ENCODE measurements around the gene RNLS. TPM values are rescaled to one million over a fixed set of nuclear protein-coding genes. Genes with fewer than 3 reads are reported as not detected.

Gene RNLS
- total RNA-seq, 4 donors from 2014 or later = 10.6 to 38.7 (median 28.2) TPM

DNA sequence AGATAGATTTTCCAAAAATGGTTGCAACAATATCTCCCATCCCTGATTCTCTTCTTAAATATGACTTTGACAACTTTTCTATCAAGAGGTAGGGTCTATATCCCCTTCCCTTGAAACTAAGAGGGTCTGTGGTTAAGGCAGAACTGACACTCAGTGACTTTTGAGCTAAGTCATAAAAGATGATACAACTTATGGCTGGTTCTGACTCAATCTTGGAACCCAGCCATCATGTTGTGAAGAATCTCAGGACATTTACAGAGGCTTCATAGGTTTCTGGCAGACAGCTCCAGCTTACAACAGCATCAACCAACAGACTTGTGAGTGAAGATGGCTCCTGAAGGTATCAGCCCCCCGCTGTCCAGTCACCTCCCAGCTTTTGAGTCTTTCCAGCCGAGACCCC, 203.5 kb downstream of the RNLS start:
- no peaks in the 10 kb centered on the region for H3K4me1 ChIP-seq
- H3K27ac ChIP-seq = no peak overlapping the region
- TF ChIP-seq, protein P1, sequence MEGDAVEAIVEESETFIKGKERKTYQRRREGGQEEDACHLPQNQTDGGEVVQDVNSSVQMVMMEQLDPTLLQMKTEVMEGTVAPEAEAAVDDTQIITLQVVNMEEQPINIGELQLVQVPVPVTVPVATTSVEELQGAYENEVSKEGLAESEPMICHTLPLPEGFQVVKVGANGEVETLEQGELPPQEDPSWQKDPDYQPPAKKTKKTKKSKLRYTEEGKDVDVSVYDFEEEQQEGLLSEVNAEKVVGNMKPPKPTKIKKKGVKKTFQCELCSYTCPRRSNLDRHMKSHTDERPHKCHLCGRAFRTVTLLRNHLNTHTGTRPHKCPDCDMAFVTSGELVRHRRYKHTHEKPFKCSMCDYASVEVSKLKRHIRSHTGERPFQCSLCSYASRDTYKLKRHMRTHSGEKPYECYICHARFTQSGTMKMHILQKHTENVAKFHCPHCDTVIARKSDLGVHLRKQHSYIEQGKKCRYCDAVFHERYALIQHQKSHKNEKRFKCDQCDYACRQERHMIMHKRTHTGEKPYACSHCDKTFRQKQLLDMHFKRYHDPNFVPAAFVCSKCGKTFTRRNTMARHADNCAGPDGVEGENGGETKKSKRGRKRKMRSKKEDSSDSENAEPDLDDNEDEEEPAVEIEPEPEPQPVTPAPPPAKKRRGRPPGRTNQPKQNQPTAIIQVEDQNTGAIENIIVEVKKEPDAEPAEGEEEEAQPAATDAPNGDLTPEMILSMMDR (IDR thresholded peaks at IDR 0.05) = no peak
- no peak for TF ChIP-seq POLR2A (IDR thresholded peaks at IDR 0.05)
- no peaks in the 10 kb centered on the region for H3K9me3 ChIP-seq
- intact Hi-C loops (cut with DNase I) = no loop called here
- 81 to 91% methylated on average over 2 of the region's 2 CpGs for WGBS, 2 donors
- no peaks in the 10 kb centered on the region for H3K36me3 ChIP-seq
- H3K4me3 ChIP-seq (replicated peaks in 1 of 3) = no peak overlapping the region
- DNase-seq = no peak
- no peaks in the 10 kb centered on the region for H3K27me3 ChIP-seq

DNA sequence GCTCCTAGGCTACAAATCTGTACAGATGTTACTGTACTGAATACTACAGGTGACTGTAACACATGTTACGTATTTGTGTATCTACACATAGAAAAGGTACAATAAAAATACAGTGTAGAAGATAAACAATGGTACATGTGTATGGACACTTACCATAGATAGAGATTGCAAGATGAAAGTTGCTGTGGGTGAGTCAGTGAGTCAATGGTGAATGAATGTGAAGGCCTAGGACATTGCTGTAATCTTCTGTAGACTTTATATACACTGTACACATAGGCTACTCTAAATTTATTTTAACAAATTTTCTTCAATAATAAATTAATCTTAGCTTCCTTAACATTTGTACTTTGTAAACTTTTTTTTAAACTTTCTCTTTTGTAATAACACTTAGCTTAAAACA, 205.6 kb downstream of the RNLS start:
- intact Hi-C loops (cut with DNase I) = no loop called here
- 95 to 100% methylated on average over 1 of the region's 1 CpG for WGBS, 2 donors
- Histone ChIP-seq H3K27ac (no peak overlapping the region), H3K4me1 (peaks cover 0 to 5% of the 10 kb centered on the region in 2 donors), H3K36me3 (no peaks in the 10 kb centered on the region), H3K9me3 (no peaks in the 10 kb centered on the region), H3K4me3 (replicated peaks in 1 of 3) (no peak overlapping the region), H3K27me3 (no peaks in the 10 kb centered on the region)
- TF ChIP-seq, protein P1 (IDR thresholded peaks at IDR 0.05) = no peak
- no peak for TF ChIP-seq POLR2A (IDR thresholded peaks at IDR 0.05)
- no peak for DNase-seq

DNA sequence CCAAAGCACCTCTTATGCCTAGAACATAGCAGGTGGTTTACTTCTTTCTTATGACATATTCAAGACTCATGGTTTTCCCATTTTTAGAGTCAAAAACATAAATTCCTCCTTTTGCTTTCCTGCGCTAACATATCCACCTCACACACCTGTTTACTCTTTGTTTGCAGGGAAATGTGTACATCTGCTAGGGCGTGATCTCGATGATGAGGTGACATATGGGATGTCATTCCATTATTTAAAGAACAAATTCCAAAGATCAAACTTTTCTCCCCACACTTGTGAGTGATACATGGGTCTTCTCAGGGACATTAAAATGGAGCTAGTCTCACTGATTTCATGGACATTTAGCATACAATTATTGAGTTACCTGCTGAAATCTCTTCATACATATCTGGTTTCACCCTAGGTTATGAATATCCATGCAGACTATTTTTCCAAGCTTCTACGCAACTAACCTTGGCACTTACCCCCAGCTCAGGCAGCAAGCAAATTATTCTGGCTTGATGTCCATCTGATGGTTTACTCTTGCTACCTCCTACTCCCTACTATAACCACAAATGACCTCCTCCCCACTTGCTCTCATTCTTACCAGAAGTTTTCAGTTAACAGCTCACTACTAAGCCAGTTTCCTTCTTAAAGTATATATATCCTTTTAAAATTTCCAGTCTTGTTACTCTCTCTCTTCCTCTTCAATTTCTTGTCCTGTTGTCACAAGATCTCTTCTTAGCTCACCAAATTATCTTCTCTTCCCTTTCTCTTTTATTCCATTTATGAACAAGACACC, 208.5 kb downstream of the RNLS start:
- 94 to 97% methylated on average over 4 of the region's 4 CpGs for WGBS, 2 donors
- TF ChIP-seq, protein P1 (IDR thresholded peaks at IDR 0.05) = no peak
- no peak for TF ChIP-seq POLR2A (IDR thresholded peaks at IDR 0.05)
- intact Hi-C loops (cut with DNase I) = no loop called here
- no peak overlapping the region for H3K4me3 ChIP-seq (replicated peaks in 1 of 3)
- no peaks in the 10 kb centered on the region for H3K27me3 ChIP-seq
- H3K9me3 ChIP-seq = no peaks in the 10 kb centered on the region
- peaks cover 0 to 5% of the 10 kb centered on the region in 2 donors for H3K4me1 ChIP-seq
- no peak overlapping the region for H3K27ac ChIP-seq
- H3K36me3 ChIP-seq = no peaks in the 10 kb centered on the region
- DNase-seq = no peak

DNA sequence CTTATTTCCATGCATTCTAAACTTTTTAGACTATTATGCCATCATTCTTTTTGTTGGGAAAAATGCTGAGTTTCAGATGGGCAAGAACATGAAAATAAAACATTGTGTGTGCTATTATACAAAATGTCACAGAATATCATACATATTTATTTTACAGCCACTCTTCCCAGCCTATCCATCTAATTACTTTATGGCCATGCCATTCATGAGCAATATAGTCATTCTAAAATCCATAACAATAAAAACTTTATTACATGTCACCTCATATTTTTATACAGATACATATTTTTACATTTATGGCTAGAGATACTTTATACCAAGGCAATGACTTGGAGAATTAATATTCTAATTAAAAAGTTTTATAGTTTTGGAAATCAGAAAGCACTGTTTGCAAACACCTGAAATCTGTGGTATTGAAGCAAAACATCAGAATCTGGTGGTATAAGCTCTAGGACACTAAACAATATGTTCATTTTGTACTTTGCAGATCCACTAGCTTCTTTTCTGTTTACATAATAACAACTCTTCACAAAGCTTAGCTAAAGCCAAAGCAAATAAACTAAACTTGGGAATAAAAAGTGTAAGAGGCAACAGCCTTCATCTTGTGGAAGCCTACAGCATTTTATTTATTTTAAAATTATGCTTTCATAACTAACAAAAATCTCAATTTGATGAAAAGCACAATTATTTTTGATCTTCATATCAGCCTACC, 210.1 kb downstream of the RNLS start:
- Histone ChIP-seq H3K9me3 (no peaks in the 10 kb centered on the region), H3K4me1 (peaks cover 0 to 5% of the 10 kb centered on the region in 2 donors), H3K4me3 (replicated peaks in 1 of 3) (no peak overlapping the region), H3K27me3 (no peaks in the 10 kb centered on the region), H3K36me3 (no peaks in the 10 kb centered on the region), H3K27ac (no peak overlapping the region)
- TF ChIP-seq, protein P1 (IDR thresholded peaks at IDR 0.05) = no peak
- TF ChIP-seq POLR2A (IDR thresholded peaks at IDR 0.05) = no peak
- DNase-seq = no peak
- intact Hi-C loops (cut with DNase I) = no loop called here

Data from thyroid gland (tissue), 4 donors.